Suprapubic skin (tissue), 4 donors: ENCODE results near the gene ARHGEF39. TPM values are rescaled to one million over a fixed set of nuclear protein-coding genes. Genes with fewer than 3 reads are reported as not detected.

Experiments used
- DNase-seq, 2 donors: peaks; one replicate each; pipeline ENCODE4 v3.0.0-alpha.2; 2019; ENCODE audit warnings: low spot score in 2 of 2
- H3K27ac ChIP-seq: fragments of 200-600 bp; sonication (generic); one replicate; pipeline ENCODE4 v1.5.1; 2019
- H3K27me3 ChIP-seq: fragments of 200-600 bp; sonication (generic); one replicate; pipeline ENCODE4 v1.5.1; 2019
- H3K36me3 ChIP-seq: fragments of 200-600 bp; sonication (generic); one replicate; pipeline ENCODE4 v1.5.1; 2019
- H3K4me1 ChIP-seq: fragments of 200-600 bp; sonication (generic); one replicate; pipeline ENCODE4 v1.5.1; 2019
- H3K4me3 ChIP-seq: fragments of 200-600 bp; sonication (generic); one replicate; pipeline ENCODE4 v1.5.1; 2019; ENCODE audit warnings: mild to moderate bottlenecking
- H3K9me3 ChIP-seq: fragments of 200-600 bp; sonication (generic); one replicate; pipeline ENCODE4 v1.5.1; 2019
- EP300 ChIP-seq: sonication (generic); formaldehyde crosslinking; IDR thresholded peaks from one replicate; pipeline ENCODE4 v1.6.1; 2017; ENCODE audit warnings: antibody characterized with exemption
- POLR2A ChIP-seq, 2 donors: fragments of 450-650 bp; IDR thresholded peaks; one replicate each; pipeline ENCODE4 v1.6.1; 2017; ENCODE audit warnings: antibody characterized with exemption in 2 of 2, mild to moderate bottlenecking in 2 of 2, moderate library complexity in 2 of 2
- POLR2AphosphoS5 ChIP-seq, 3 donors: sonication (generic); formaldehyde crosslinking; IDR thresholded peaks; one replicate each; pipeline ENCODE4 v1.6.1; 2017; ENCODE audit warnings: antibody characterized with exemption in 3 of 3
- WGBS: methylation state at CpG from one replicate; pipeline ENCODE4 v1.1.5; 2018; 5-methylcytosine and 5-hydroxymethylcytosine counted together
- total RNA-seq, 4 donors: library from RNA; depleted of rRNA; stranded (reverse); fragments of >200 nt; gene quantifications; one replicate each; pipeline ENCODE4 v1.1.0, GENCODE V29; 2016
- TF ChIP-seq, protein P1 (sequence below), 2 donors: fragments of 200-600 bp in 1 of 2; fragments of 450-650 bp in 1 of 2; sonication (generic) in 1 of 2; IDR thresholded peaks; one replicate each; pipeline ENCODE4 v1.5.1; 2016 to 2019; ENCODE audit warnings: antibody characterized with exemption in 2 of 2, mild to moderate bottlenecking in 1 of 2, moderate library complexity in 1 of 2

ARHGEF39 gene
- total RNA-seq, 4 donors from 2014 or later = 0.34 to 11.3 (median 1.9) TPM

GRCh38 chr9:35703906-35704672 lies 39.1 kb upstream of the ARHGEF39 start:
- Histone ChIP-seq H3K27me3 (no peaks in the 10 kb centered on the region), H3K4me1 (no peaks in the 10 kb centered on the region), H3K4me3 (no peak overlapping the region), H3K36me3 (peaks cover 100% of the 10 kb centered on the region), H3K9me3 (no peaks in the 10 kb centered on the region), H3K27ac (no peak overlapping the region)
- WGBS = 93% methylated on average over 21 of the region's 26 CpGs
- no peak for DNase-seq
- TF ChIP-seq, protein P1, sequence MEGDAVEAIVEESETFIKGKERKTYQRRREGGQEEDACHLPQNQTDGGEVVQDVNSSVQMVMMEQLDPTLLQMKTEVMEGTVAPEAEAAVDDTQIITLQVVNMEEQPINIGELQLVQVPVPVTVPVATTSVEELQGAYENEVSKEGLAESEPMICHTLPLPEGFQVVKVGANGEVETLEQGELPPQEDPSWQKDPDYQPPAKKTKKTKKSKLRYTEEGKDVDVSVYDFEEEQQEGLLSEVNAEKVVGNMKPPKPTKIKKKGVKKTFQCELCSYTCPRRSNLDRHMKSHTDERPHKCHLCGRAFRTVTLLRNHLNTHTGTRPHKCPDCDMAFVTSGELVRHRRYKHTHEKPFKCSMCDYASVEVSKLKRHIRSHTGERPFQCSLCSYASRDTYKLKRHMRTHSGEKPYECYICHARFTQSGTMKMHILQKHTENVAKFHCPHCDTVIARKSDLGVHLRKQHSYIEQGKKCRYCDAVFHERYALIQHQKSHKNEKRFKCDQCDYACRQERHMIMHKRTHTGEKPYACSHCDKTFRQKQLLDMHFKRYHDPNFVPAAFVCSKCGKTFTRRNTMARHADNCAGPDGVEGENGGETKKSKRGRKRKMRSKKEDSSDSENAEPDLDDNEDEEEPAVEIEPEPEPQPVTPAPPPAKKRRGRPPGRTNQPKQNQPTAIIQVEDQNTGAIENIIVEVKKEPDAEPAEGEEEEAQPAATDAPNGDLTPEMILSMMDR (IDR thresholded peaks at IDR 0.05) = no peak
- TF ChIP-seq POLR2A (IDR thresholded peaks at IDR 0.05) (no peak), POLR2AphosphoS5 (IDR thresholded peaks at IDR 0.05) (no peak), EP300 (no peak)

- peaks cover 100% of the 10 kb centered on the region for H3K36me3 ChIP-seq
- H3K4me1 ChIP-seq = peaks cover 3% of the 10 kb centered on the region
- no peaks in the 10 kb centered on the region for H3K9me3 ChIP-seq
- WGBS = over 99% methylated on average over 7 of the region's 7 CpGs
- DNase-seq = no peak
- H3K4me3 ChIP-seq = no peak overlapping the region
- TF ChIP-seq EP300 (no peak), POLR2AphosphoS5 (IDR thresholded peaks at IDR 0.05) (no peak), POLR2A (IDR thresholded peaks at IDR 0.05) (no peak)
- TF ChIP-seq, protein P1 (IDR thresholded peaks at IDR 0.05) = no peak
- H3K27ac ChIP-seq = no peak overlapping the region
- no peaks in the 10 kb centered on the region for H3K27me3 ChIP-seq
Observed at GRCh38 chr9:35702696-35703095, 37.7 kb upstream of the ARHGEF39 start.

GRCh38 chr9:35700942-35701341 lies 35.9 kb upstream of the ARHGEF39 start:
- TF ChIP-seq POLR2A (IDR thresholded peaks at IDR 0.05) (no peak), POLR2AphosphoS5 (IDR thresholded peaks at IDR 0.05) (no peak), EP300 (no peak)
- TF ChIP-seq, protein P1 (IDR thresholded peaks at IDR 0.05) = no peak
- Histone ChIP-seq H3K27ac (no peak overlapping the region), H3K4me3 (no peak overlapping the region), H3K4me1 (peaks cover 20% of the 10 kb centered on the region), H3K9me3 (no peaks in the 10 kb centered on the region), H3K27me3 (no peaks in the 10 kb centered on the region), H3K36me3 (peaks cover 96% of the 10 kb centered on the region)
- no peak for DNase-seq

- peaks cover 20% of the 10 kb centered on the region for H3K4me1 ChIP-seq
- no peak for DNase-seq
- H3K36me3 ChIP-seq = peaks cover 87% of the 10 kb centered on the region
- H3K27ac ChIP-seq = no peak overlapping the region
- no peak overlapping the region for H3K4me3 ChIP-seq
- no peaks in the 10 kb centered on the region for H3K9me3 ChIP-seq
- H3K27me3 ChIP-seq = no peaks in the 10 kb centered on the region
- 88% methylated on average over 11 of the region's 11 CpGs for WGBS
- TF ChIP-seq POLR2A (IDR thresholded peaks at IDR 0.05) (no peak), EP300 (no peak), POLR2AphosphoS5 (IDR thresholded peaks at IDR 0.05) (no peak)
- TF ChIP-seq, protein P1 (IDR thresholded peaks at IDR 0.05) = no peak
Observed at GRCh38 chr9:35700031-35700430, 35.0 kb upstream of the ARHGEF39 start.

- H3K27me3 ChIP-seq = no peaks in the 10 kb centered on the region
- H3K4me1 ChIP-seq = peaks cover 20% of the 10 kb centered on the region
- WGBS = 90% methylated on average over 3 of the region's 5 CpGs
- TF ChIP-seq EP300 (no peak), POLR2A (IDR thresholded peaks at IDR 0.05) (no peak), POLR2AphosphoS5 (IDR thresholded peaks at IDR 0.05) (no peak)
- TF ChIP-seq, protein P1 (IDR thresholded peaks at IDR 0.05) = no peak
- DNase-seq = no peak
- no peak overlapping the region for H3K27ac ChIP-seq
- peaks cover 69% of the 10 kb centered on the region for H3K36me3 ChIP-seq
- no peaks in the 10 kb centered on the region for H3K9me3 ChIP-seq
- H3K4me3 ChIP-seq = no peak overlapping the region
Observed at GRCh38 chr9:35698231-35698630, 33.2 kb upstream of the ARHGEF39 start.
